OCI-M1 (cell line): Measurements from ENCODE around the gene GALNS.
A peak's percentile ranks its signal among the peaks of the same experiment; 100 is the strongest.

Experiments used
- DNase-seq: peaks from one replicate; lab custom pipeline; 2025; lab: John Stamatoyannopoulos, UW

GALNS gene

DNA sequence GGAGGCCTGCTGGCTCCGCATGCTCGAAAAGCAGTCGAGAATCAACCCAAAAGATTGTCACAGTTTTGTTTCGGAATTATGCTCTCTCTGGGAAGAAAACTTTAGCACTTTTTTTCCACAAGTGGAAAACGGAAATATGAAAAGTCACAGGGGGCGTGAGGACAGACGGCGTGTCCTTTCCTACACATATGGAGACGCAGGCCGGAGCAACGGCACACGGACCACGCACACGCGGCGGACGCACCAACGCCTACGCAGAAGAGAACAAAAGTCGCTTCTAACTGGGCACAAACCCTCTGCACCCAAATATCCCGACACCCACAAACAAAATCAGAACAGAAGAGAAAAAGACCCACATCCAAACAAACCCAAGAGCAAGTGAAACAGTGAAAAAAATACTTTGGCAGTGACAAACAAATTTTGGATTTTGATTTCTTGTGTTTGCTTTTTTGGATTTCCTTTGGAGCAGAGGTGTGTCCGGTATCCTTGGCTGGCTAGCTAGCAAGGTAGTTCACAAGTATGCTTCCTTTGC, 19.0 kb upstream of the GALNS start:
- no peak for DNase-seq

DNA sequence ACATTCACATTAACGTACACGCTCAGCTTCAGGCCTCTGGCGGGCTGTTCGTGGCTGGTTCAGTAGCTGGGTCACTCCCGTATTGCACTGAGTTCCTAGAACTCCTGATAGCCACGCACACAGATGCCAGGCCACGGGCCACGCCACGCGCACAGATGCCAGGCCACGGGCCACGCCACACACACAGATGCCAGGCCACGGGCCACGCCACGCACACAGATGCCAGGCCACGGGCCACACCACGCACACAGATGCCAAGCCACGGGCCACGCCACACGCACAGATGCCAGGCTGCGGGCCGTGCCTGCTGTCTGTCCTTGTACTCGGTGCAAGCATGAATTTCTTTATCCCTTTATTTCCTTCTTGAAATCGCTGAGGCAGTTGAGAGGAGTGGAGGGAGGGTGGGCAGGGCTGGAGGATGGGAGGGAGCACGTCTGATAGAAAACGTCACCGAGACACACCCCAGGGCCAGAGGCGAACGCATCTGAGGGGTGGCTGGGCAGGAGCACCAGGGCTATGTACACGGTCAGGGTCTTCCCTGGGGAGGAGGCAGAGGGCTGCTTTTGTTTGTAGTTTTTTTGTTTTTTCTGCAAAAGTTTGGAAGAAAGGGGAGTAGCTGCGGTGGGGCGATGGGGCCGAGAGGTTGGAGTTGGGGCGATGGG, 18.3 kb upstream of the GALNS start:
- no peak for DNase-seq

GRCh38 chr16:88872650-88873331, 16.0 kb upstream of the GALNS start:
- peak; percentile 12 for DNase-seq

DNA sequence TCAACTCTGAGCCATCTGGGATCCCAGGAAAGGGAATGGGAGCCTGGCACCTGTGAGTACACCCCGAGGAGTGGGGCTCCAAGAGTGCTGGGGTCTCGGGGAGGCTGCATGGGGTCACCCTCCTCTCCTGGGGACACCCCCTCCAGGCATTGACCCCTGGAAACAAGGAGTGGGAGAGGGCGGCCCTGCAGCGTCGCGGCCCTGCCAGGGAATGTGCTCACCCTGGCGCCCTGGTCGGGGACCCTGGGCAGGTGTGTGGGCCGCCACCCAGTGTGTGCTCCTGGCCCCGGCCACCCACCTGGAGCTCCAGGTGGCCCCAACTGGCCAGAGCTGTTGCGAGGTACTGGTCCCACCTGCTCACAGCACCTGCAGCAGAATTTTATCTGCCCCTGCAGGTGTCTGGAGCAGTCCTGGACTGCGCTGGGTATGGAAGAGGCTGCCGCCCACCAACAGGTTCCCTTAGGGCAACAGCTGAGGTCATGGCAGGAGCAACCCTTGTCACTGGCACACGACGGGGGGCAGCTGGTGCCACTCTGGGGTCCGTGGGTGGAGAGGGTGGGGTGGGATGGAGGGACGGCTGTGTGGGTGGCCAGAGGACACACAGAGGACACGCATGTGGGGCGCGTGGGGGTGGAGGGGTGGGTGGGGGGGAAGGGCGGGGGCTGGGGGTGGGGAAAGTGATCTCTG, 15.1 kb upstream of the GALNS start:
- DNase-seq = no peak

DNA sequence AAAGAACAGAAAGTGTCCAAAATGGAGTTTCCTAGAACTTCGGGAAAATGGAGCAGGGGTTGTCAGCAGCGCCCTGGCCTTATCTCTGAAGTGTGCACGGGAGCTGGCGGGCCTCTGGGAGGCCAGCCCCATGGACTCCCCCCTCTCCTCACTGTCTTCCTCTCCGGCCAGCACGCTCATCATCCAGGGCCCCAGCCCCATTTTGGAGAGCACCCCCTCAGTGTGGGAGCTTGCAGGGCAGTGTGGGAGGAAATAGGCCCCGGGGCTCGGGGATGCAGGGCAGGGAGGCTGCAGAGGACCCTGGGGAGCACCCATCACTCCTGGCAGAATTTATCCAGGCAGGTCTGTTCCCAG, 14.6 kb upstream of the GALNS start:
- peak; percentile 28 for DNase-seq

GRCh38 chr16:88870608-88871348, 14.0 kb upstream of the GALNS start:
- no peak for DNase-seq

DNA sequence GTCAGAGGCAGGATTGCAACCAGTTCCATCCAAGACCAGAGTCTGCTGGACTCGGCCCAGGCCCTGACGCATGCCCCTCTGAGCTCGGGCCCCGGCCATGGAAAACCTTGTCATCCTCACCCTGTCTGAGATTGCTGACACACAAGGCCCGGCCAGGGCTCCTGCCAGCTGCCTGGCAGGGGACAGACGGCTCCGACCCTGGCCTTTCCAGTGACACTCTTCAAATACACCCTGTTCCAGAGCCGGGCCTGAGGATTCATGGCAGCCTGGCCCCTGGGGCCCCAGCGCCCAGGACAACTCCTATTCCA, 12.9 kb upstream of the GALNS start:
- no peak for DNase-seq

- no peak for DNase-seq
Measured at GRCh38 chr16:88868974-88869672, 12.4 kb upstream of the GALNS start.

DNA sequence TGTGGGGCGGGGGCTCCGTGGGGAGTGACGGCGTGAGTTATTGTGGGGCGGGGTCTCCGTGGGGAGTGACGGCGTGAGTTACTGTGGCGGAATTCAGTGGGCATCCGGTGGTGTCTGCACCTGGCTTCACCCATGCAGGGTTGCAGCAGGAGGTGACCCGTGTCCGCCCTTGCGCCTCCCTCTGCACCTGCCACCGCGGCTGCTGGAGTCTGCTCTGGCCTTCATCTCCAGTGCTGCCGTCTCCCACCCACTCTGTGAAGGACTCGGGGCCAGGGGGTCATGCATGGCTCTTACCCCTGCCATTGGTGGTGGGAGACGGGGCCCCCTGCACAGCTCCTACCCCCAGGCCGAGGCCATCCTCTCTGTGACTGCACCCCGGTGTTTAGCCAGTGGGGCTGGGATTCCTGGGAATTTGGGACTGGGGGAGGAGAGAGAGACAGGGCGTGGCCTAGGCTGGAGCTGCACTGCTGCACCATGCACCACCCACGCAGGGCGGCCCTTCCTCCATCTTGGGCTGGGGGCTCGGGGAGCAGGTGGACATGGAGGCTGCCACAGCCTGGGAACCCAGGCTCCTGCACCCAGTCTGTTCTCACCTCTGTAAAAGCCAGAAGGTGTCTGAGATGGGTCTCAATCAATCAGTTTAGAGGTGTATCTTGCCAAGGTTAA, 11.0 kb upstream of the GALNS start:
- no peak for DNase-seq

- DNase-seq = no peak
Measured at GRCh38 chr16:88866151-88866920, 9.6 kb upstream of the GALNS start, which contains the start of gene PABPN1L. TSS of gene PABPN1L (minus strand) at chr16:88866660. CDS start at chr16:88866606, 54 bp downstream.

- no peak for DNase-seq
Measured at GRCh38 chr16:88865742-88866141, 9.0 kb upstream of the GALNS start.

DNA sequence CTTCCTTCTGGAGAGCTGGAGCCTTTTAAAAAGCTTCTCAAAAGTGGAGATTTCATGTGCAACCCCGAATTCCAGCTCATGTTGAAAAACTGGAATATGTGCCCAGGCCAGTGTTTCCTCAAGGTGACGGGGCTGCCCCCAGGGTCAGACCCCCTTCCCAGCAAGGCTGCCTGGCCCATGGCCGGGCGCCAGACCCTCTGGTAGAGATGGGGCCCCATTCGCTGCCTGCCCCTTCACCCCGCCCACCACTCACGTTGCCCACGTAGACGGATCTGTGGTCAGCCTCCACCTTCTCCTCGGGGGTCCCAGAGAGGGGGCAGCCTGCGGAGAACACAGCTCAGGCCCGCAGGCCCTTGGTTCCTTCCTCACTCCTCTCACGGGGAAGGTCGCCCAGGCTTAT, 8.6 kb upstream of the GALNS start:
- DNase-seq = no peak

GRCh38 chr16:88864521-88864920, 7.8 kb upstream of the GALNS start:
- no peak for DNase-seq

DNA sequence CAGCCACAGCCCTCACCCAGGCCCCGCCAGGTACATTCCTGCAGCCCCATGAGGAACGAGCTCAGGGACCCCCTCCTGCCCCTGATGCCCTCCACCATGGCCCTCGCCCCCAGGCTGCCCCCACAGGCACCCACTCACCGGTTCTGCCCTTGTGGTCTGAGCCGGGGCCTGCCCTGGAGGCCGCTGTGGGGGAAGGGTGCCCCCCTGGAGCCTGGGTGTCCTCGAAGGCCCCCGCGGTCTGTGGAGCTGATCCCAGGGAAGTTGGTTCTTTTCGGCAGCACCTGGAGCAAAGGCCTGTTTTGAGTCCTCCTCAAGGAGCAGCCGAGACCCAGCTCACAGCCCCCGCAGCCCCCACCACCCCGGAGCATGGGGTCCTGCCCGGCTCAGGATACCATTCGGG, 7.4 kb upstream of the GALNS start:
- DNase-seq = no peak

DNA sequence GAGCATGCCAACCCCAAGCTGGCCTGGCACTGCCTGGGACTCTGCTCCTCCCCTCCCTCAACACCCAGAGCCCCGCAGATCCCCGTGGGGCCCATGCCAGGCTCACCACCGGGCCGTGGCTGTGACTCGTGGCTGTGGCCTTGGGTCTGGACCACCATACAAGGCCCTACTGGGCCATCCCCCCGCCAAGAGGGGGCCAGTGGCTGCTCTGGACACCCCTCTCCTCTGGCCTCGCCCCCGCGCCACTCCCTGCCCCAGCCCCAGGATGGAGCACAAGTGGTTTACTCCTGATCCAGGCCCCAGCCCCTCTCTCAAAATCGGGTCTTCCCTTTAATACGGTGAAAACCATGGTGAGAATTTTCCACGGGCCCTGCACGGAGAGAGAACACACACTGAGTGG, 6.7 kb upstream of the GALNS start:
- no peak for DNase-seq

GRCh38 chr16:88862968-88863367, 6.2 kb upstream of the GALNS start:
- no peak for DNase-seq

- no peak for DNase-seq
Measured at GRCh38 chr16:88861359-88861758, 4.6 kb upstream of the GALNS start.

- DNase-seq = no peak
Measured at GRCh38 chr16:88859381-88860091, 2.8 kb upstream of the GALNS start.

DNA sequence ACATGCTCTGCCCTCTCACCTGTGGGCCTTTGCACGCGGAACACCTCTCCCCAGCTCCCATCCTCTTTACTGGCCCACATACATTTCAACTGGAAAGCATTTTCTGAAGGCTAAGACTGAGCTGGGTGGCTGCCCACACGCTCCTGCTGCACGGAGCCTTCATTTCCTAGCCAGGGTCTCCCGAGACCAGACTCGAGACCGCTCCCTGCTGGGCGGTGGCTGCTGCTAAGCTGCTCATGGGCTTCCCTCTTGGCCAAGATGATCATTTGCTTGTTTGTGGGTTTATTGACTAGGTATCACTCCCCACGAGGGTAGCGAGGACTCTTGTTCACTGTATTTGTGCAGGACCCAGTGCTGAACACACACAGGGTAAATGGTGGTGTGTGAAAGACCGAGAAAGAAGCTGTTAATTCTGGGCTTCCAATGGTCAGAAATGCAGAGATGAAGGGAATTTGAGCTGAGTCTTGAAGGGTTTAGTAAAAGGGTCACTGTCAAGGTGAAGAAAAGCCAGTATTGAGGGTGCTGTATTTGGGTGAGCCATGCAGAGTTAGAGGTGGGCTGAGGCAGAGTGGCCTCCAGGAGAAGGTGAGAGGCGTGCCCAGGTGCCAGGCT, 1.1 kb upstream of the GALNS start:
- DNase-seq = peak; percentile 86
